DND-41 (cell line): Measurements from ENCODE around the gene KIF2C.
A peak's percentile ranks its signal among the peaks of the same experiment; 100 is the strongest.
"Not testable (repeated sequence)": the region's sequence is repeated elsewhere in the genome, so short reads cannot be mapped to it uniquely, and the experiment has no call there.

Experiments
- ATAC-seq: fragments of 200-7000 bp; cut with Tn5 transposase; 3 replicates; pipeline ENCODE4 v1.9.1; 2021; ENCODE audit warnings: low read depth; ENCODE audit not compliant: insufficient read depth
- DNase-seq: peaks from one replicate; pipeline ENCODE4 v3.0.0-alpha.2; 2020
- H2AFZ ChIP-seq: 2 replicates; pipeline ENCODE4 v1.6.0; 2012; ENCODE audit warnings: low read depth, low read length
- H3K27ac ChIP-seq: 2 replicates; pipeline ENCODE4 v1.5.1; 2012; ENCODE audit warnings: low read length, inconsistent platforms
- H3K27me3 ChIP-seq: fragments of 200-600 bp; sonication (generic); 2 replicates; pipeline ENCODE4 v1.6.0; 2012; ENCODE audit warnings: low read length, mild to moderate bottlenecking, inconsistent platforms; ENCODE audit not compliant: insufficient read depth, poor library complexity
- H3K36me3 ChIP-seq: 2 replicates; pipeline ENCODE4 v1.5.1; 2012; ENCODE audit warnings: low read length, inconsistent platforms; ENCODE audit not compliant: insufficient read depth
- H3K4me1 ChIP-seq: 2 replicates; pipeline ENCODE4 v1.5.1; 2012; ENCODE audit warnings: mild to moderate bottlenecking, low read length; ENCODE audit not compliant: insufficient read depth
- H3K4me2 ChIP-seq: 2 replicates; pipeline ENCODE4 v1.6.0; 2012; ENCODE audit warnings: mild to moderate bottlenecking, moderate library complexity, low read length, inconsistent platforms; ENCODE audit not compliant: insufficient read depth
- H3K4me3 ChIP-seq, 2 experiments: fragments of 200-600 bp in 1 of 2; shearing (Covaris generic) in 1 of 2; 2 replicates each; pipeline ENCODE4 v1.5.1; 2012 to 2016; ENCODE audit warnings: inconsistent platforms in 2 of 2, low read length in 2 of 2, mild to moderate bottlenecking in 2 of 2, low read depth in 1 of 2, moderate library complexity in 1 of 2
- H3K79me2 ChIP-seq: 2 replicates; pipeline ENCODE4 v1.6.0; 2012; ENCODE audit warnings: low read length, inconsistent platforms; ENCODE audit not compliant: insufficient read depth
- H3K9ac ChIP-seq: 2 replicates; pipeline ENCODE4 v1.6.0; 2012; ENCODE audit warnings: low read depth, mild to moderate bottlenecking, inconsistent platforms, low read length, moderate library complexity
- H3K9me3 ChIP-seq: 2 replicates; pipeline ENCODE4 v1.5.1; 2012; ENCODE audit warnings: low read length, moderate library complexity, mild to moderate bottlenecking, inconsistent platforms; ENCODE audit not compliant: insufficient read depth, severe bottlenecking
- H4K20me1 ChIP-seq: 2 replicates; pipeline ENCODE4 v1.6.0; 2012; ENCODE audit warnings: low read length; ENCODE audit not compliant: insufficient read depth
- EZH2 ChIP-seq: IDR thresholded peaks from 3 replicates; pipeline ENCODE4 v1.6.1; 2012; ENCODE audit warnings: borderline replicate concordance, low read depth, mild to moderate bottlenecking, moderate library complexity, low read length, inconsistent platforms; ENCODE audit not compliant: severe bottlenecking
- TF ChIP-seq, protein P1 (sequence below): IDR thresholded peaks from 2 replicates; pipeline ENCODE4 v1.5.1; 2012; ENCODE audit warnings: borderline replicate concordance, low read length, moderate library complexity, mild to moderate bottlenecking; ENCODE audit not compliant: poor library complexity, severe bottlenecking; ENCODE audit errors: extremely low read depth

KIF2C gene

DNA sequence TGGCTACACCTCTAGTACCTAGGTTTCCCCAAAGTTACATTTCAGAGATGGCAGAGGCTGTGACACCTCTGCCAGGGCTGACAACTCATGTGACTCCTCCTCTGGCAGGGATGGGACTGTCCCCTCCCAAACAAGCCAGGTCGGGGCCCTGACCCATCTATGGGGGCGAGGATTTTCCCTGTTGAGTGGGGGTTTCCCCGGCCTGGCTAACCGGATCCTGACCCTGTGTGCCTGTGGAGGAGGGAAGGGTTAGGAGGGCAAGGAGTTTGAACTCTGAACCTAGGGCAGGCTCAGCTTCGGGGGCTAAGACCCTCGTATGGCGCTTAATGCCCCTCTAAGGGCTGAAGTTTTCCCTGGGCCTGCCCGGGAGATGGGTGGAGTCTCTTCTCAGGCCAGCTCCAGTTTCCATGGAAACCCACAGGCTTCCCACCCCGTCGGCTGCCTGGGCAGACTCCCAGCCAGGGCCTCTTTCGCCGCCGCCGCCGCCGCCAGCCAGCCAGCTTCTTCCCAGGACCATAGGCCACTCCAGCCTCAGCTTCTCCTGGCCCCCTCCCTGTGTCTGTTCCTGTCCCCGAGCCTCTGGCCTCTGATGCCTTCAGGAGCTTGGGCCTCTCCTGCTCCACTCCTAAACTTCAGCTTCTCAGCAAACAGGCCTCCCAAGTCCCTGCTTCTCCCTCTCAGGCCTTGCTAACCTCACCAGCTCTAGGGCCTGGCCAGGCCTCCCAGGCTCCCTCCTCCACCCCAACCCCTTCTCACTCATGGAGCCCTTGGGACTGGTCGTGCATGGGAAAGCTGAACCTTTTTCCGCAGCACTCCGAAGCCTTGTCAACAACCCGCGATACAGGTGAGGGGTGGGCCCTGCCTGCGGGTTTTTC is 68.7 kb downstream of the KIF2C start, which contains the start of gene BTBD19:
TSS of gene BTBD19 (plus strand) at position 461 of the 875 bp plus-strand sequence. CDS start at position 759, 298 bp downstream.
- Histone ChIP-seq H4K20me1 (no peaks in the 10 kb centered on the region), H3K36me3 (peaks cover 27% of the 10 kb centered on the region), H3K4me3 (no peak within 1 kb of the TSS), H3K4me1 (peaks cover 33% of the 10 kb centered on the region), H2AFZ (peak within 1 kb of the TSS; percentile 61), H3K79me2 (no peaks in the 10 kb centered on the region), H3K9ac (peak within 1 kb of the TSS; percentile 48), H3K9me3 (no peaks in the 10 kb centered on the region), H3K27me3 (no peaks in the 10 kb centered on the region), H3K4me2 (no peak within 1 kb of the TSS; the same call in 1 of the 2 replicates), H3K27ac (peak within 1 kb of the TSS; percentile 89)
- no peak for TF ChIP-seq EZH2
- ATAC-seq: no peak
- no peak for DNase-seq

DNA sequence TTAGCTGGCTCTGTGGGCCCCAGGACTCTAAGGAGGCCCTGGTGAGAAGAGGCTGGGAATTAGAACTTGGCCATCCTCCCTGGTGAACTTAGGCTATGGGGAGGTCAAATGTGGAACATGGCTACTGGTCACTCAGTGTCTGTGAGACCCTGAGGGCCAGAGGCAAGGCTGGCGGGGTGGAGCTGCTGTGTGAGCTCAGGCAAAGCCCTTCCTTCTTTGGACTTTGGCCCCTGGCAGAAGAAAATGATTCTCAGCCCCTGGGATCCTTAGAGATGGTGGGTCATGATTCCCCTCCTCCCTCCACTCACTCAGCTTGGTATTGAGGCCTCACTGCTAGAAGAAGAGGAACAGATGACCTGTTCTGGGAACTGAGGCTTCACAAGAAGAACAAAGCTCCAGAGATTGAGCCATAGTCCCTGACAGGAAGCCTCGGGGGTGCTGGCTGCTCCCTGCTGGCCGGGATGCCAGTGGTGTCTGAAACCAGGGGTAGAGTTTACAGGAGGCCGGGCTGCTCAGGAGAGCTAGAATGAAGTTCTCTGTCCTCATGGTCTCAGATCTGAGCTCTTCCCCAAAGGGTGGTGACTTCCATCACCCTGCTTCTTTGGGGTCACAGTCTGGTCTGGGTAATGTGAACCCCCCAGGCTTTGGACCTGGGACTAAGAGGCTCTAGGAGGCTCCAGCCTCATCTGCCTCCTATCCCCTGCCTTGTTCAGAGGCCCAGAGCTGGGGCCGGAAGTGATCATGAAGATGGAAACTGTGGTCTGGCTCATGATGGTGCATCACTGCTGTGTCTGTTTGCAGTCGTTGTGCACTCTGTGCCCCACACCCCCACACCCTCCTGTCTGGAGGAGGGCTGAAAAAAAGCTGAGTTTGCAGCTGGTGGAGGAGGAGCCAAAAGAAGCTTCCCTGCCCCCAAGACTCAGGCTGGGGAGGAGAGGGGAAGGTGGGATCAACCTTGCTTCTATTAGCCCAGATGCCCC is 69.6 kb downstream of the KIF2C start:
- TF ChIP-seq EZH2: no peak
- no peaks in the 10 kb centered on the region for H3K9me3 ChIP-seq
- peak overlapping the region; percentile 61 for H2AFZ ChIP-seq
- H3K4me3 ChIP-seq: no peak overlapping the region
- no peaks in the 10 kb centered on the region for H3K79me2 ChIP-seq
- ATAC-seq (peak; percentile 81), DNase-seq (peak; percentile 88)
- H3K27me3 ChIP-seq: no peaks in the 10 kb centered on the region
- peak overlapping the region; percentile 48 for H3K9ac ChIP-seq
- H3K4me1 ChIP-seq: peaks cover 37% of the 10 kb centered on the region
- H3K36me3 ChIP-seq: peaks cover 17% of the 10 kb centered on the region; the same call in 1 of the 2 replicates
- H4K20me1 ChIP-seq: no peaks in the 10 kb centered on the region
- peak overlapping the region; percentile 14 for H3K4me2 ChIP-seq
- peak overlapping the region; percentile 89 for H3K27ac ChIP-seq

DNA sequence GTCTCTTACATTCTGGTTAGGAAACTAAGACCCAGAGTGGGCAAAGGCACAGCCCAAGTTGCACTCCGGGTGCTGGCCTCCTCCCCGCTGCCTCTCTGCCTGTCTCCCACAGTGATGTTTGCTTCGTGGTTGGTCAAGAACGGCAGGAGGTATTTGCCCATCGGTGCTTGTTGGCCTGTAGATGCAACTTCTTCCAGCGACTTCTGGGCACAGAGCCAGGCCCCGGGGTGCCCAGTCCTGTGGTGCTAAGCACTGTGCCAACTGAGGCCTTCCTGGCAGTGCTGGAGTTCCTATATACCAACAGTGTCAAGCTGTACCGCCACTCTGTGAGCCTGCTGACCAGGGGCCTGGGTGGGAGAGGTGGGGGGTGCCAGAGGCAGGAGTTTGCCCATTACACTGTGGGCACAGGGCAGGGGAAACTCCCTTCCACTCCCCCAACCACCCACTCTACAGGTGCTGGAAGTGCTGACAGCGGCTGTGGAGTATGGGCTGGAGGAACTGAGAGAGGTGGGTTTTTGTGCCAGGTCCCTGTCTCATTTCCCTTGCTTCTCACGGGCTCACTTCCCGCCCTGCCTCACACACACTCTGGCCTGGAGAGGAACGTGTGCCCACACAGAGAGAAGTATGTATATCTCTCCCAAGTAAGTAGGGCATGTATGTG is 70.6 kb downstream of the KIF2C start:
- peak overlapping the region; percentile 14; the same call in 1 of the 2 replicates for H3K4me2 ChIP-seq
- H3K9ac ChIP-seq: peak overlapping the region; percentile 48; the same call in 1 of the 2 replicates
- peaks cover 44% of the 10 kb centered on the region for H3K4me1 ChIP-seq
- no peak overlapping the region for H3K4me3 ChIP-seq
- H3K27me3 ChIP-seq: no peaks in the 10 kb centered on the region
- DNase-seq (no peak), ATAC-seq (no peak)
- H3K36me3 ChIP-seq: peaks cover 9% of the 10 kb centered on the region; the same call in 1 of the 2 replicates
- no peaks in the 10 kb centered on the region for H4K20me1 ChIP-seq
- no peaks in the 10 kb centered on the region for H3K9me3 ChIP-seq
- 0 out of 2 replicates have a peak overlapping the region, but pooled peaks have one; percentile 61 for H2AFZ ChIP-seq
- TF ChIP-seq, protein P1, sequence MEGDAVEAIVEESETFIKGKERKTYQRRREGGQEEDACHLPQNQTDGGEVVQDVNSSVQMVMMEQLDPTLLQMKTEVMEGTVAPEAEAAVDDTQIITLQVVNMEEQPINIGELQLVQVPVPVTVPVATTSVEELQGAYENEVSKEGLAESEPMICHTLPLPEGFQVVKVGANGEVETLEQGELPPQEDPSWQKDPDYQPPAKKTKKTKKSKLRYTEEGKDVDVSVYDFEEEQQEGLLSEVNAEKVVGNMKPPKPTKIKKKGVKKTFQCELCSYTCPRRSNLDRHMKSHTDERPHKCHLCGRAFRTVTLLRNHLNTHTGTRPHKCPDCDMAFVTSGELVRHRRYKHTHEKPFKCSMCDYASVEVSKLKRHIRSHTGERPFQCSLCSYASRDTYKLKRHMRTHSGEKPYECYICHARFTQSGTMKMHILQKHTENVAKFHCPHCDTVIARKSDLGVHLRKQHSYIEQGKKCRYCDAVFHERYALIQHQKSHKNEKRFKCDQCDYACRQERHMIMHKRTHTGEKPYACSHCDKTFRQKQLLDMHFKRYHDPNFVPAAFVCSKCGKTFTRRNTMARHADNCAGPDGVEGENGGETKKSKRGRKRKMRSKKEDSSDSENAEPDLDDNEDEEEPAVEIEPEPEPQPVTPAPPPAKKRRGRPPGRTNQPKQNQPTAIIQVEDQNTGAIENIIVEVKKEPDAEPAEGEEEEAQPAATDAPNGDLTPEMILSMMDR: no peak
- no peak for TF ChIP-seq EZH2
- H3K79me2 ChIP-seq: no peaks in the 10 kb centered on the region
- peak overlapping the region; percentile 89 for H3K27ac ChIP-seq

DNA sequence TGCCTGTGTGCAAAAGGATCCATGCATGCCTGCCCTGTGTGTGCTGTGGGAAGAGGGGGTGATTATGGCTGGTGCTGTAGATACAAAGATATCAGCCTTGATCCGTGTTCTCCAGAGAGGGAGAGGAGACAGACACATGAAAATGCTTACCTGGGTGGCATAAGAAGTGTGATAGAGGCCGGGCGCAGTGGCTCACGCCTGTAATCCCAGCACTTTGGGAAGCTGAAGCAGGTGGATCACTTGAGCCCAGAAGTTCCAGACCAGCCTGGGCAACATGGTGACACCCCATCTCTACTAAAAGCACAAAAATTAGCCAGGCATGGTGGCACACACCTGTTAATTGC is 71.1 kb downstream of the KIF2C start:
- H3K4me2 ChIP-seq, H3K27me3 ChIP-seq, H4K20me1 ChIP-seq, H3K9me3 ChIP-seq, H3K79me2 ChIP-seq, H2AFZ ChIP-seq, DNase-seq, H3K4me3 ChIP-seq, H3K9ac ChIP-seq, ATAC-seq, H3K36me3 ChIP-seq: not testable (repeated sequence)
- H3K27ac ChIP-seq: peak overlapping the region; percentile 89
- peaks cover 44% of the 10 kb centered on the region for H3K4me1 ChIP-seq
